NCI-H524 (cell line): ENCODE data around the gene TAF1C.

Experiments
- DNase-seq, 2 experiments: peaks; one replicate each; lab custom pipeline; 2025; lab: John Stamatoyannopoulos, UW

The TAF1C gene

DNA sequence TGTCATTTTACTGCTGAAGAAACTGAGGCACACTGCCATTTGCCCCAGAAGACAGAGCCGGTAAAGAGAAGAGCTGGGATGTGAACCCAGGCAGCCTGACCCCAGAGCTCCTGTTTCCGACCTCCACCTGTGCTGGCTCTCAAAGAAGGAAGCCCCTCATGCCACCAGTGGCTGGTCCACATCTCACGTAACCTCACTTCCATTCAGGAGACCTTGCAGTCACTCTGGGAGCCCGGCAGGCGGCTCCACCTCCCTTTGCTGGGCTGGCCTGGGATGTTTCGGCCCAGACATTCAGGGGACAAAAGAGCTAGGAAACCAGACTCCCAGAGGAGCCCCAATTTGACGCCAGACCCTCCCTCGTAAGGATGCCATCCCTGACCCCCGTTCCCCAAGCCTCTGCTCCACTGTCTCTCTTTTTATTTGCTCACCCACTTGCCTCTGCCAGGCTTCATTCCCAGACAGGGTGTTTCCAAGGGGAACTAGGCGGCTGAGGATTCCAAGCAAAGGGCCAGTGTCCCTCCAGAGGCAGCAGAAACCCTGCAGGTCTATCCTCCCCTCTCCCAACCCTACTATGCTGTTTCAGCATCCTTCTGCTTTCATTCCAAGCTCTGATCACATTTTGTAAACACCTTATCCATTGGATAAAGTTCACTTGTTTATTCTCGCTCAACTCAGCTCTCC, 2.8 kb downstream of the TAF1C start:
- peak in 1 of 2 experiments; percentile 39 for DNase-seq

DNA sequence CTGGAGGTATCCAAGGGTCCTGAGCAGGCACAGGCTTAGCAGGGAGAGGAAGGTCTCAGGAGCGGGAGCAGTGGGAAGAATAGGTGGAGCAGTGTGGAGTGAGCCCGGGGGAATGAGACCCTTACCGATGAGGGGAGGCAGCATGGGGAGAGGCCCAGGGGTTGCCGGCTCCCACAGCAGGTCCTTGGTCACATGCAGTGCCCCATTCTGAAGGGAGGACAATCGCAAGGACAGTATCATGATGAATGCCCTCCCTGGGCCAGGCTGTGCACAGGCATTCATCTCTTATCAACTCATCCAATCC, 3.3 kb downstream of the TAF1C start:
- DNase-seq = no peak

DNA sequence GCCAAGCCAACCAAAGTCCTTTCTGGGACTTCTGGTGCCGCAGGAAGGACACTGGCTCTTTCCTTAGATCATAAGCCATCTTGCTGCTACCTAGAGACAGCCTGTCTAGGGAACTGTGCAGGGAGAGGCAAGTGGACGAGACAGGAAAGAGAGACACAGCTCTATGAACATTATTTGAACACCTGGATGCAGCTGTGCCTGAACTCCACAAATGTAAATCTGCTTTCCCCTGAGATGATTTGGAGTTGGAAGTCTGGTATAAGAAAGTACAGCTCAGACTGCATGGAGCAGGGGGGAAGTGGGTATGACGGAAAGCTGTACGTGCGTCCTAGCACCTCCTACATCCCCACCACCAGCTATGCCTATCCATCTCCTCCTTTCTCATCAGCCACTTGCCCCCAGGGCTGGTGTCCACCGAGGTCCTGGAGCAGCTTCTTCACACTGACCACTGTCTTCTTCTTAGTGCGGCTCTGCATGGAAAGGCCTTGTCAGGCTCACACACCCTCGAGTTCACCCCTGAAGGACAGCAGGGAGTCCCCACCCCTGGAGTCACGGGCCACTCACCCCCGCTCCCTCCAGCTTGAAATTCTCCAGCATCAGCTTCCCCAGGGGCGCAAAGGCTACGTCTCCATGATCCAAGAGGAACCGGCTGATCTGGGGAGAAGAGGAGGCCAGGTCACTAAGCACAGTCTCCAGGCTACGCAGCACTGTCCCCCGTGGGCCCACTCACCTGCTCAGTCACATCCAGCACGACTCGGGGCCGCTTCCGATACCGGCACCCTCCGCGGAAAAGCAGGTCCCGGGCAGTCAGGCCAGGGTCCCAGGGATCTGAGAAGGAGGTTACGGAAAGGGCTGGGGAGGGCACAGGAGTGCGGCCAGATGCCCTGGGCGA, 3.9 kb downstream of the TAF1C start:
- no peak for DNase-seq

DNA sequence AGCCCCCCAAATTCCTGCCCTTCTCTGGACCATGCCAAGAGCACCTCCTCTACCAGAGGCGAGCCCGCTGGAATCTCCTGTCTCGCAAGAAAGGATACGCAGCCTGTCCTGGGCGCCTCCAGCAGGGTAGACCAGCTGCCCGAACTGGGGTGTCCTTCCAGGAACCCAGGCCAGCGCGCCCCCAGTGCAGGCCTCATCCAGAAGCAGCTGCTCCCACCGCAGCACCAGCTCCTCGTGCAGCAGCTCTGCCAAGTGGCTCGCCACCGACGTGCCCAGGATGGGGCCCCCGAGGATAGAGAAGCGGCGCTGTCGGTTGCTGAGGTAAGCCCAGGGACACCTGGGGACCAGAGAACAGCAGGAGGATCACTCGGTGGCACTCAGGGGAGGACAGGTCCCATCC, 4.8 kb downstream of the TAF1C start:
- no peak for DNase-seq

DNA sequence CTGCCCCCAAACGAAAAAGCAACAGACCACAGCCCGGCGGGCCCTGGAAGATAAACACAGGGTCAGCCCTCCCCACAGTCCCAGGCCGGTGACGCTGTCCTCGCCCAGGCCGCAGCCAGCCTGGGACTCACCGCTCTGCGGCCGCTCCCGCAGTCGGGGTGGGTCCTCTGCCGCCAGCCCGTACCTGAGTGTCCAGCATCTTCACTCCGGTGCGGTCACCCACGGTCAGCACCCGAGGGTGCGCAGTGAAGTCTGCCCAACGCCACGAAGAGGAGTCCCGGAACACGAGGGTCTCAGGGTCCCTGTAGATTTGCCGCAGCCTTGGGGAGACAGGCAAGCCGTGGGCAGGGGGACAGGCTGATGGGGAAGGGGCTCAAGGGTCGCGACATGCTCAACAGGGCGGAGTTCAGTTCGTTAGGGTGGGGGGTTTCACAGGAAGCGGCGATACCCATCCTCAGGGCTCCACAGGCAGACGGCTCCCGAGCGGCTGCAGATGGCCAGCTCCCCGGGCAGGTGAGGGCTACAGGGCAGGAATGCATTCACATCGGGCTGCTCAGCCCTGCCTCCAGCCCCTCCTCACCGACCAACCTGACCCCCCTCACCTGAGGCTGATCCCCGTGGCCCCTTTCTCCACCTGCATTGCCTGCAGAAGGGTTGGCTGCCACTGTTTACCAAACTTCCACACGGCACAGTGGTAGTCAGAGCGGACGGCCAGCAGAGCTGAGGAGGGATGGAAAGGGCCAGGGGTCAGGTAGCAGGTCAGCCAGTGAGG, 5.5 kb downstream of the TAF1C start:
- DNase-seq = no peak

DNA sequence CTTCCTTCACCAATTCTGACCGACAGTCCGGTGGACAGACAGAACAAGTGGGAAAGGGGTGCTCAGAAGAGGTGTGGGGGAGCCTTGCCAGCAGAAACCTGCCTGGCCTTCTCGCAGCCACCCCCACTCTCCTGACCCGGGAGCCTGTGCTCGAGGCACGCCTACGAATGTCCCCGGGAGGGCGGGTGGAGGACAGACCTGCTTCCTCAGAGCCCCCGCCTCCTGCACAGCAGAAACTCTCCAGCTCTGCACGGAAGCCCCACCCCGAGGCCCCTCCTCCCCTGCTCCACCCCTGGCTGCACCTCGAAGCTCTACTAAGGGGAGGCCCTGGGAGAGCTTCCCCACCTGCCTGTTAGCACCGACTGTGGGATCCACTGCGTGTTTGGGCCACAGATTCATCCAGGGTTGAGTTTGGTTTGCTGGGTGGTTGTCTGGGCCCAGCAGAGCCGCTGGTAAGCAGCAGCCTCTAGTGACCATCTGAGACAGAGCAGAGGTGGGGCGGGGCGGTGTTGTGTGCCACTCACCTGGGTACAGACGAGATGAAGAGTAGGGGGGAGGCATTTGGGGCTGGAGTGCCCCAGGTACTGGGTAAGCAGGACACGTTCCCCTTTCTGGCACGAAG, 6.2 kb downstream of the TAF1C start:
- DNase-seq = no peak

DNA sequence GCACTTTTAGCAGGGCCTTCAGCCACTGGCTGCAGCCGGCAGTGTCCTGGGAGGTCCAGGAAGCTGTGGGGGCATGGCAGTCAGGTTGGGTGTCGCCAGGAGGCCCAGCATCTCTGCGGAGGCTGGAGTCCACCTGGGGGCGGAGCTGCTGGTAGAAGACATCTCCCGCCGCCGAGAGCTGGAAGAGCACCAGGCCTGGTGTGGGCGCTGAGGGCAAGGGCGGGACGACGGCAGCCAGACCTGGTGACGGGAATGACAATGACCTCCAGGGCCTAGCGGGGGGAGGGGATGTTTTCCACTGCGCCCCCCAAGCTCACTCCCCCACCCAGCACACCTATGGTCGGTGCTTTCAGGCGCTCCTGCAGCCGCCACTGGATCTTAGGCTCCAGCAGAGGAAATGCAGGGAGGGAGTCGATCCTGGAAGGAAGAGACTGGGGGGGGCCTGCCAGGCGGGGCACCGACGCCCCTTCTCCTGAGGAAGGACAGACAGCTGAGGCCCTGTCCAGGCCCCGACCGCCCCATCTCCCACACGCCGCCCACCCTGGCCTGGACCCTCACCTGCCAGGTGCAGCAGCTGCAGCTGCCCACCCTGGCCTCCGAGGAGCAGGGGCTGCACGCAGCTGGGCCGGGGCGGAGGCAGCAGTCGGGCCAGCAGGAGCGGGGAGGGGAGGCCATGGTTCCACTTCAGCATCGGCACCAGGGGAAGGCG, 7.1 kb downstream of the TAF1C start:
- no peak for DNase-seq

DNA sequence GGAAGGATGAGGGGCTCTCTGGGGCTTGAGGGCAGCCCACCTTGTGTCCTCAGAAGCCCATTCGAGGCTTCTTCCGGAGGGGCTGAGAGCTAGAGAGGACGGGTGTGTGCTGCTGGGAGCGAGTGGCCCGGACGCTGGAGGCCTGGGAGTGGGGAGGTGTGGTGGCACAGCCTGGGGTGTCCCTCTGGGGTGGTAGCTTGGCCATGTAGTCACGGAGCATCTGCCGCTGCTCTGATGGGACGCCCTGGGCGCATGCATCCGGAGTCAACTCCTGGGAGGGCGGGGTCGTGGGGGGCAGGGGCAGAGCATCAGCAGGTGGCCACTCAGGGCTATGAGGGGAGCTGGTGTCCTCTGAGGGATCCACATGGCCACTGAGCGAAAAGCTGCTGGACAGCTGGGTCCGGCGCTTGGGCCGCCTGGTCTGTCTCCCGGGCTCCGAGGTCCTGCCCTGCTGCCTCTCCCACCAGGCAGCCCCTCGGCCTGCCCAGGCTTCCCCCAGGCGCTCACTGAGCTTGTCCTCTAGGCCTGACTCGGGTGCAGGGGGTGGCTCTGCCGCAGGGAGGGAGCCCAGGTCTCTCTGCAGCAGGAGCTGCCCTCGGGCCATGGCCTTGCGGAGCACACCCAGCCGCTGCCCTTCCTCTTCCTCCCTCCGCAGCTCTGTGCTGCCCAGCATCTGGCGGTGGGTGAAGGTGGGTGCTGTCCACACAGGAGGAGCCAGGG, 7.8 kb downstream of the TAF1C start:
- DNase-seq = no peak

DNA sequence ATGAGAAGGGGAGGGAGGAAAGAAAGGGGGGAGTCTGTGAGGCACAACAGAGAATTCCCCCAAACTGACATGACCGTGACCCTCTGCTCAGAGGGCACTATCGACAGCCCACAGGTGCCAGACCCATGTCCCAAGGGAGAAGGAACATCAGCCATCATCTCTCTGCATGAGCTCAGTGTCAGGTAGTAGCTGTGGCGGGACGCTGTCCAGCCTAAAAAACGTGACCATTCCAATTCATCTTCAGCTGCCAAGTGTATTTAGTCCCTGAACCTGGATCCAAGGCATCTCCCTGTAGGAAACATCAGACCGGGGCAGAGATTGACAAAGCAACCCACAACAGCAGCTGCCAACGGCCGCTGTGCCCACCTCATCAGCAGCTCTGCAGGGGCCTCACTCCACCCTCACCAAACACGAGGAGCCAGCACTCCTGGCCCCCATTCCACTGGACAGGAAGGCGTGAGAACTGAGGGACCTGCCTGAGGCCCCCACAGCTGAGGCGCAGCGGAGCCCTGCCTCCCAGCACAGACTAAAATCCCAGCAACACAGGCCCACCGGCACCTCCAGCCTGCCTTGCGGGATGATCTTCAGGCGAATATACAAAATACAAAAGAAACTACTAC, 8.6 kb downstream of the TAF1C start:
- no peak for DNase-seq

DNA sequence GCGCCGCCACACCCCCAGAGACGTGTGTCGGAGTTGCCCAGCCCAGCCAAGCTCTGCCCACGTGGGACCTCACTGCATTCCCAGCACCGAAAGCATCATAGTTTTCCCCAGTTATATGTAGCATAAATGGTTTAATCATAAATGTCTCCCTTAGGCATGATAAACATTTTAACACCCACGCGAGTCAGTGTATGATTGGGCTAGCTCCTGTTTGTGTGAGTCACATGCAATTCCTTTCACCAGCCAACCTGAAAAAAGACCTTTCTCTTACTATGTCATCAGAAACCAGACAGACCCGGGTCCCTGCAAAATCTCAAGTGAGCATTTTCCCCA, 9.2 kb downstream of the TAF1C start:
- DNase-seq = no peak

DNA sequence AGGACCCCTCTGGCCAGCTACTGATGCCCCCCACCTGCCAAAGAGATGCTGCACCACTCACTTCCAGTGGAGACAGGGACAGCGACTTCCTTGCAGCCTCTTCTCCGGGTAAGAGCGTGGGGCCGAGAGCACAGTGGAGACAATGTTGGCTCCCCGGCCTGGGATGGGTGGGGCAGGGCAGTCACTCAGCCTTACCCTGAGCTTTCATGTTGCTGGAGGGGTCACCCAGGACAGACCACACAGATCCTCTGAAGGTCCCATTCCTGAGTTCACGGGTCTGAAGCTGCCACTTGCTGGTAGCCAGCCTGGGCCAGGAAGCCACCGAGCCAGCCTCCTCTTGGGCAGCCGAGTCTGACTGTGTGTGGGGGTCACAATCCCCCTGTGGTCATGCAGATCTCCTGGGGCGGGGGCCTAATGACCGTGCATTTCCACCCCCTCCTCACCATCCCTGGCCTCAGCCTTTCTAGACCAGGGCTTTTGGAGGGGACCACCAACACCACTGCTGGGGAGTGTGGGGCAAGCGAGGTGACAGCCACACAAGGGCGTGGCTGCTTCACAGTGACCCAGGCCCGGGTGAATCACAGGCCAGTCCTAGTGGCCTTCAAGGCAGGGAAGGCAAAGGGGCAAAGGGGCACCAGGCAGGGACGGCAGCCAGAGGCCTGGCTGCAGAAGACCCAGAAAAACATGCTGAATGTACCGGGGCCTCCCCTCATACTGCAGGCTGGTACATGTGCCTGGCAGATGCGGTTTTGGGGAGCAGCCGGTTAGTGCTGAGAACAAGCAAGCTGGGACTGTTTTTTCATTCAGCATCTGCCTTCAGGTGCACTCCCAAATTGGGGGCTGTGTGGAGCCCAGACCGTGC, 10.4 kb downstream of the TAF1C start:
- no peak for DNase-seq

DNA sequence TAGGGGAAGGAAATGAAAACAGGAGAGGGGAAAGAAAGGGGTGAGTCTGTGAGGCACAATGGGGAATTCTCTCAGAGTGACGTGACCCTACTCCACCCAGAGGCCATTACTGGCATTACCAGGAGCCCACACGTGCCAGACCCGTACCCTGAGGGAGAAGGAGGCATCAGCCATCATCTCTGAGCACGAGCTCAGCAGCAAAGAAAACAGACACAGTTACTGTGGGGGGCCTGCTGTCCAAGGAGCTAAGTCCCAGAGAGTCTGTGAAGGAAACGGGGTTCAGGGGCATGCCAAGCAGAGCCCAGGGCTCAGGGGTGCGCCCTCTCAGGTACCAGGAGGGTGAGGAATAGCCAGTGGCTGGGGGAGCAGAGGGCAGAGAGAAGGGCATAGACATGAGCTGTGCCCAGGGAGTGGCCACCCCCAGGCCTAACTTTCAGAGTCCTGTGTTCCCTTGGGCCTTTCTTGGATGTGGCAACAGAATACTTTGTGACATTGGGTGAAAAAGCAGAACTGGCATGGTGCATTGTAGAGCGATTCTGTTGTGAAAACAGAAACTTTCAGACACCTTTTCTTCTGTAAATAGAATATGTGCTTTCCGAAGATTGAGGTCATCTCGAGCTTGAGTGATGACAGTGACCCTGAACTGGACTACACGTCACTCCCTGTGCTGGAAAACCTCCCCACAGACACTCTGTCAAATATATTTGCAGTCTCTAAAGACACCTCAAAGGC, 11.3 kb downstream of the TAF1C start:
- peak; percentile 40 to 70 for DNase-seq

DNA sequence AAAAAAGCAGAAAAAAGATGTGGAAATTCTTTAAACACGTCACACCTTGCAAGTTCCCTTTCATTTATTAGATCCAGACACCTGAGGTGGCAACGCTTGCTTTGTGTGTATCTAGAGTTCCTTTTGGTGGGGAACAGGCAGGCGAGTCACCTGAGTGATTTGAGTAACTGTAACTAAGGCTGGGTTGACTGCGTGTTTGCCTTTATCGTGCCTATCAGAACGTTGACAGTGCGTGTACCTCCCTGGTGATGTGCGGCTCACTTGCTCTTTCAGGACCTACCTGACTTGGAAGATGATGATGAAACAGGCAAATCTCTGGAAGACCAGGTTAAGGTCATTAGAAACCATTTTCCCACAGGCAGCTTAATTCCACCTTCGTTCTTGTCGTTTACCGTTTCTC, 12.5 kb downstream of the TAF1C start:
- no peak for DNase-seq

DNA sequence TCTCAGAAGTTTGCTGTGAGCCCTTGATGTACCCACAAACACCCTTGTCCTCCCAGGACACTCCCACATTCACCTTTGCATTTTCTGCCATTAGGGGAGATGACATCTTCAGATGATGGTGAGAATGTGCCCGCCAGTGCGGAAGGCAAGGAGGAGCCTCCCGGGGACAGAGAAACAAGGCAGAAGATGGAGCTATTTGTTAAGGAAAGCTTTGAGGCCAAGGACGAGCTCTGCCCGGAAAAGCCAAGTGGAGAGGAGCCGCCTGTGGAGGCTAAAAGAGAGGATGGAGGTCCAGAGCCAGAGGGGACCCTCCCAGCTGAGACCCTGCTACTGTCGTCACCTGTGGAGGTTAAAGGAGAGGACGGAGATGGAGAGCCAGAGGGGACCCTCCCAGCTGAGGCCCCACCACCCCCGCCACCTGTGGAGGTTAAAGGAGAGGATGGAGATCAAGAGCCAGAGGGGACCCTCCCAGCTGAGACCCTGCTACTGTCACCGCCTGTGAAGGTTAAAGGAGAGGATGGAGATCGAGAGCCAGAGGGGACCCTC, 17.0 kb downstream of the TAF1C start:
- DNase-seq = no peak

DNA sequence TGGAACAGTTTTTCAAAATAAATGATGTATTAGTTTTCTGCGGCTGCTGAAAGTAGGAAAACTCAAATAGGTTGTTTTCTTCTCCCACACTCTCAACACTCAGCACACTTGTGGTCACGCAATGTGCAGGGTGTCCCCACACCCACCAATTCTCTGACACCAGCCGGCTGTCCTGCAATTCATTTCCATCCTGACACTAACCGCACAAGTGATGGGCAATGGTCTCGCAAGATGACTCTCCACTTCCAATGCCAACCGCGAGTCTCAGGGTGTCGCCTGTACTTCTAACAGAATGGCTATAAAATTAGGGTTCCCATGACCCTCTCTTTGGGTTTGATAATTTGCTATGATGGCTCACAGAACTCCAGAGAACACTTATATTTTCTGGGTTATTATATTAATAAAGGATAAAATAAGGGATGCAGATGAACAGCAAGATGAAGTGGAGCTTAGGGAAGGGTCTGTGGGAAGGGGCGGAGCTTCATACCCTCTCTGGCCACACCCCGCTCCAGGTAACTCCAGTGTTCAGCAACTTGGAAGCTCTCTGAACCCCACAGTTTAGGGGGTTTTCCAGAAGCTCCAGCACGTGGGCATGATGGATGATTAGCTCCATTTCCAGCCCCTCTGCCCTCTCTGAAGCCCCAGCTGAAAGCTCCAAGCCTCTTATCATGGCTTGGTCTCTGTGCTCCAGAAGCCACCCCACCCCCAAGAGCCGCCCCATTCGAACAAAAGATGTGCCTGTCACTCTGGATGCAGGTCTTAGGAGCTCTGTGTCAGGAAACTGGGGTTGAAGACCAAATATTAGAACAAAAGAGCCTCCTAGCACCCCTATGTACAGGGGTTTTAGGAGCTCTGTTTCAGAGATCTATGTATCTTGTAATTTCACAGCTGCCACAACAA, 19.8 kb downstream of the TAF1C start:
- no peak for DNase-seq

DNA sequence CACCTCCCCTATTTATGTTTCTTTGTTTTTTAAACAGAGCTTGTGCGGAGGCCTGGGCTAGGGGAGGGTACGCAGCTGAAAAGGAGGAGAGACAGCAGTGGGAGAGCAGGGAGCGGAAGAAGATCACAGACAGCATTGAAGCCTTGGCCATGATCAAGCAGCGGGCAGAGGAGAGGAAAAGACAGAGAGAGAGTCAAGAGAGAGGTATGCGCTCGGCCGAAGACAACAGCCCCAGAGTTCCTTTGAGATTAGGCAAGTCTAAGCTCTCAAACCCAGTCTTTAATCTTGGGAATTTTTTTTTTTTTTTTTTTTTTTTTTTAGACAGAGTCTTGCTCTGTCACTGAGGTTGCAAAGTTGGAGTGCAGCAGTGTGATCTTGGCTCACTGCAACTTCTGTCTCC, 21.1 kb downstream of the TAF1C start:
- DNase-seq = no peak

DNA sequence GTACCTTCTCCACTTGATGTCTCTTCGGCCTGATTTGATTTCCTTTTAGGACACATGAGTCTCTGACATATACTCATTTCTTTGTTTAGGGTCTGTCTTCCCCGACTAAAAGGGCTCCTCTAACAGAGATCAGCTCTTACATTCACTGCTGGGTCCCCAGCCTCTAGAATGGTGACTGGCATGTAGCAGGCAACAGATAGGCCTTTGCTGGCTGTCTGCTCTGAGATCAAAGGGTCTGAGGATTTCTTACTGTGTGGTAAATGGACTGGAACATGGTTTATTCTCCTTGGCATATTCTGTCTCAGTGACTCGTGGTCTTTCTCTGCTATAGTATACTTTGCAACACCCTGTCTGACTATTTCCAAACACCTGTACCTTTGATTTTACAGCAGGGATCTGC, 25.1 kb downstream of the TAF1C start:
- no peak for DNase-seq

DNA sequence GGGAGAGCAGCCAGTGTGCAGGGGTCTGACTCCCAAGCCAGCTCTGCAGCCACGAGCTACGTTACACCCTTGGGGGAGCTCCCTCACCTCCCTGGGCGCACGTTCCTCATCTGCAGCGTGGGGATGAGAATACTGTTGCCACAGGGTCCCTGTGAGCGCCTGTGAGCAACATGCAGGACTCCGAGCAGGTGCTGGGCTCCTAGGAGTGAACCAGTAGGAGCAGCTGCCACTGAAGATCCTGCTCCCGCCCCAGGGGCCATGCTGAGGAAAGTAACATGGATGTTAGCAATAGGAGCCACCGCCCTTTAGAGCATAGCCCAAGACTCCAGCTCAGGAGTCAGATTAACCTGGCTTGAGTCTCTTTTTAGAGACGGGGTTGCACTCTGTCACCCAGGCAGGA, 25.8 kb downstream of the TAF1C start:
- DNase-seq = no peak
